HG03196 (cell line): ENCODE results near the gene ARHGAP10.

Experiments used
- ATAC-seq: cut with Tn5 transposase; IDR thresholded peaks from one replicate; pipeline ENCODE4 v1.9.1; 2021; ENCODE audit not compliant: unreplicated experiment

The ARHGAP10 gene

GRCh38 chr4:148116969-148117368 lies 385.1 kb downstream of the ARHGAP10 start:
- no peak for ATAC-seq

- ATAC-seq, result no peak
Measured at GRCh38 chr4:148118179-148118578, 386.3 kb downstream of the ARHGAP10 start.

GRCh38 chr4:148118633-148119032 lies 386.7 kb downstream of the ARHGAP10 start:
- no peak for ATAC-seq

GRCh38 chr4:148120216-148120615 lies 388.3 kb downstream of the ARHGAP10 start:
- no peak for ATAC-seq
